T-helper 2 cell treated with Interferon-gamma antibody and Interleukin-4, amounts not matched to agents 5 μg/mL and 100 μg/mL, for 36 hours (primary cell): ENCODE results near the gene ZBTB7C.

Experiments
- DNase-seq: peaks from one replicate; pipeline ENCODE4 v3.0.0; 2021; ENCODE audit warnings: low spot score
- H3K27ac Mint-ChIP-seq: one replicate; pipeline ENCODE4 v1.8.0; 2021; ENCODE audit warnings: mild to moderate bottlenecking, mixed read lengths
- H3K27me3 Mint-ChIP-seq: one replicate; pipeline ENCODE4 v1.8.0; 2021; ENCODE audit warnings: low read depth, mixed read lengths
- H3K36me3 Mint-ChIP-seq: one replicate; pipeline ENCODE4 v1.8.0; 2021; ENCODE audit warnings: low read depth, mixed read lengths
- H3K4me1 Mint-ChIP-seq: one replicate; pipeline ENCODE4 v1.8.0; 2021; ENCODE audit warnings: low read depth, mixed read lengths
- H3K4me3 Mint-ChIP-seq: one replicate; pipeline ENCODE4 v1.8.0; 2022; ENCODE audit warnings: mild to moderate bottlenecking, moderate library complexity, mixed read lengths
- H3K9me3 Mint-ChIP-seq: one replicate; pipeline ENCODE4 v1.8.0; 2021; ENCODE audit warnings: mixed read lengths

ZBTB7C gene

GRCh38 chr18:48407358-48407757 lies 1.8 kb downstream of the ZBTB7C start:
- Mint-ChIP-seq H3K4me3 (peak overlapping the region; percentile 72), H3K9me3 (no peaks in the 10 kb centered on the region), H3K4me1 (peaks cover 4% of the 10 kb centered on the region), H3K27ac (no peak overlapping the region), H3K36me3 (no peaks in the 10 kb centered on the region), H3K27me3 (peaks cover 68% of the 10 kb centered on the region)
- DNase-seq: no peak

- H3K9me3 Mint-ChIP-seq: no peaks in the 10 kb centered on the region
- H3K36me3 Mint-ChIP-seq: no peaks in the 10 kb centered on the region
- no peak overlapping the region for H3K4me3 Mint-ChIP-seq
- H3K4me1 Mint-ChIP-seq: peaks cover 4% of the 10 kb centered on the region
- H3K27ac Mint-ChIP-seq: no peak overlapping the region
- DNase-seq: no peak
- H3K27me3 Mint-ChIP-seq: peaks cover 62% of the 10 kb centered on the region
Observed at GRCh38 chr18:48405978-48406377, 3.2 kb downstream of the ZBTB7C start.

- no peak for DNase-seq
- Mint-ChIP-seq H3K36me3 (no peaks in the 10 kb centered on the region), H3K27me3 (peaks cover 59% of the 10 kb centered on the region), H3K9me3 (no peaks in the 10 kb centered on the region), H3K27ac (no peak overlapping the region), H3K4me3 (no peak overlapping the region), H3K4me1 (peaks cover 2% of the 10 kb centered on the region)
Observed at GRCh38 chr18:48404716-48405507, 4.3 kb downstream of the ZBTB7C start.

- no peak for DNase-seq
- peaks cover 7% of the 10 kb centered on the region for H3K4me1 Mint-ChIP-seq
- peaks cover 67% of the 10 kb centered on the region for H3K27me3 Mint-ChIP-seq
- H3K27ac Mint-ChIP-seq: no peak overlapping the region
- no peaks in the 10 kb centered on the region for H3K9me3 Mint-ChIP-seq
- H3K36me3 Mint-ChIP-seq: no peaks in the 10 kb centered on the region
- no peak overlapping the region for H3K4me3 Mint-ChIP-seq
Observed at GRCh38 chr18:48402953-48403352, 6.2 kb downstream of the ZBTB7C start.

- peak overlapping the region; percentile 39 for H3K4me3 Mint-ChIP-seq
- DNase-seq: no peak
- H3K4me1 Mint-ChIP-seq: peaks cover 7% of the 10 kb centered on the region
- H3K27ac Mint-ChIP-seq: no peak overlapping the region
- H3K27me3 Mint-ChIP-seq: peaks cover 68% of the 10 kb centered on the region
- H3K9me3 Mint-ChIP-seq: no peaks in the 10 kb centered on the region
- no peaks in the 10 kb centered on the region for H3K36me3 Mint-ChIP-seq
Observed at GRCh38 chr18:48399303-48400075, 9.7 kb downstream of the ZBTB7C start.

- peaks cover 66% of the 10 kb centered on the region for H3K27me3 Mint-ChIP-seq
- no peaks in the 10 kb centered on the region for H3K36me3 Mint-ChIP-seq
- H3K4me3 Mint-ChIP-seq: no peak overlapping the region
- H3K27ac Mint-ChIP-seq: no peak overlapping the region
- DNase-seq: no peak
- H3K4me1 Mint-ChIP-seq: peaks cover 7% of the 10 kb centered on the region
- no peaks in the 10 kb centered on the region for H3K9me3 Mint-ChIP-seq
Observed at GRCh38 chr18:48398074-48398473, 11.1 kb downstream of the ZBTB7C start.

GRCh38 chr18:48397021-48397420 lies 12.2 kb downstream of the ZBTB7C start:
- DNase-seq: no peak
- H3K9me3 Mint-ChIP-seq: no peaks in the 10 kb centered on the region
- no peak overlapping the region for H3K4me3 Mint-ChIP-seq
- H3K27me3 Mint-ChIP-seq: peaks cover 68% of the 10 kb centered on the region
- H3K27ac Mint-ChIP-seq: no peak overlapping the region
- H3K36me3 Mint-ChIP-seq: no peaks in the 10 kb centered on the region
- peaks cover 7% of the 10 kb centered on the region for H3K4me1 Mint-ChIP-seq

GRCh38 chr18:48396561-48396960 lies 12.6 kb downstream of the ZBTB7C start:
- H3K27me3 Mint-ChIP-seq: peaks cover 67% of the 10 kb centered on the region
- H3K9me3 Mint-ChIP-seq: no peaks in the 10 kb centered on the region
- peaks cover 7% of the 10 kb centered on the region for H3K4me1 Mint-ChIP-seq
- no peak for DNase-seq
- no peaks in the 10 kb centered on the region for H3K36me3 Mint-ChIP-seq
- no peak overlapping the region for H3K27ac Mint-ChIP-seq
- no peak overlapping the region for H3K4me3 Mint-ChIP-seq

GRCh38 chr18:48395646-48396045 lies 13.5 kb downstream of the ZBTB7C start:
- Mint-ChIP-seq H3K9me3 (no peaks in the 10 kb centered on the region), H3K36me3 (no peaks in the 10 kb centered on the region), H3K27me3 (peaks cover 68% of the 10 kb centered on the region), H3K4me3 (no peak overlapping the region), H3K4me1 (peaks cover 7% of the 10 kb centered on the region), H3K27ac (no peak overlapping the region)
- no peak for DNase-seq

GRCh38 chr18:48394176-48394575 lies 15.0 kb downstream of the ZBTB7C start:
- Mint-ChIP-seq H3K27me3 (peaks cover 58% of the 10 kb centered on the region), H3K4me1 (no peaks in the 10 kb centered on the region), H3K4me3 (no peak overlapping the region), H3K36me3 (no peaks in the 10 kb centered on the region), H3K27ac (no peak overlapping the region), H3K9me3 (no peaks in the 10 kb centered on the region)
- no peak for DNase-seq

GRCh38 chr18:48393776-48394175 lies 15.4 kb downstream of the ZBTB7C start:
- H3K9me3 Mint-ChIP-seq: no peaks in the 10 kb centered on the region
- H3K27ac Mint-ChIP-seq: no peak overlapping the region
- no peaks in the 10 kb centered on the region for H3K4me1 Mint-ChIP-seq
- peaks cover 57% of the 10 kb centered on the region for H3K27me3 Mint-ChIP-seq
- H3K4me3 Mint-ChIP-seq: no peak overlapping the region
- no peak for DNase-seq
- H3K36me3 Mint-ChIP-seq: no peaks in the 10 kb centered on the region

GRCh38 chr18:48393170-48393569 lies 16.0 kb downstream of the ZBTB7C start:
- no peak for DNase-seq
- no peaks in the 10 kb centered on the region for H3K4me1 Mint-ChIP-seq
- no peaks in the 10 kb centered on the region for H3K36me3 Mint-ChIP-seq
- H3K9me3 Mint-ChIP-seq: no peaks in the 10 kb centered on the region
- H3K4me3 Mint-ChIP-seq: no peak overlapping the region
- peaks cover 56% of the 10 kb centered on the region for H3K27me3 Mint-ChIP-seq
- no peak overlapping the region for H3K27ac Mint-ChIP-seq

GRCh38 chr18:48392268-48392667 lies 16.9 kb downstream of the ZBTB7C start:
- H3K27me3 Mint-ChIP-seq: peaks cover 53% of the 10 kb centered on the region
- no peaks in the 10 kb centered on the region for H3K9me3 Mint-ChIP-seq
- H3K4me3 Mint-ChIP-seq: no peak overlapping the region
- no peak for DNase-seq
- H3K27ac Mint-ChIP-seq: no peak overlapping the region
- H3K4me1 Mint-ChIP-seq: no peaks in the 10 kb centered on the region
- no peaks in the 10 kb centered on the region for H3K36me3 Mint-ChIP-seq

- no peak for DNase-seq
- Mint-ChIP-seq H3K27ac (no peak overlapping the region), H3K4me3 (no peak overlapping the region), H3K27me3 (peaks cover 53% of the 10 kb centered on the region), H3K9me3 (no peaks in the 10 kb centered on the region), H3K36me3 (no peaks in the 10 kb centered on the region), H3K4me1 (no peaks in the 10 kb centered on the region)
Observed at GRCh38 chr18:48391868-48392267, 17.3 kb downstream of the ZBTB7C start.
